HepG2 (cell line): ENCODE data around the gene DDRGK1. TPM values are rescaled to one million over a fixed set of nuclear protein-coding genes. Genes with fewer than 3 reads are reported as not detected.

Source experiments
- FOSL2 ChIP-seq: sonication (generic); formaldehyde crosslinking; IDR thresholded peaks from 2 replicates; pipeline ENCODE4 v1.4.0; 2020; ENCODE audit warnings: missing genetic modification reagents
- KDM1A ChIP-seq: IDR thresholded peaks from 2 replicates; pipeline ENCODE4 v1.6.1; 2016; ENCODE audit warnings: missing compliant biosample characterization
- MXD3 ChIP-seq: IDR thresholded peaks from 2 replicates; pipeline ENCODE4 v1.6.1; 2016; ENCODE audit warnings: mild to moderate bottlenecking, missing biosample characterization, missing genetic modification reagents
- PHF21A ChIP-seq: sonication (generic); formaldehyde crosslinking; IDR thresholded peaks from 2 replicates; pipeline ENCODE4 v1.5.0; 2020; ENCODE audit warnings: mild to moderate bottlenecking, missing genetic modification reagents
- POLR2A ChIP-seq, 2 experiments: IDR thresholded peaks; 2 replicates each; pipeline ENCODE4 v1.6.1; 2011; ENCODE audit warnings: low read depth in 2 of 2, low read length in 2 of 2, mild to moderate bottlenecking in 1 of 2, moderate library complexity in 1 of 2; ENCODE audit not compliant: insufficient read depth in 1 of 2
- SKI ChIP-seq: fragments of 450-650 bp; IDR thresholded peaks from one replicate; pipeline ENCODE4 v1.6.1; 2018; ENCODE audit warnings: mild to moderate bottlenecking; ENCODE audit not compliant: partially characterized antibody
- SSRP1 ChIP-seq: IDR thresholded peaks from 2 replicates; pipeline ENCODE4 v1.6.1; 2016; ENCODE audit warnings: control low read depth
- TAF1 ChIP-seq: sonication (generic); formaldehyde crosslinking; IDR thresholded peaks from 2 replicates; pipeline ENCODE4 v1.4.0; 2020; ENCODE audit warnings: missing genetic modification reagents
- ZNF121 ChIP-seq: sonication (generic); formaldehyde crosslinking; IDR thresholded peaks from 2 replicates; pipeline ENCODE4 v1.5.0; 2020; ENCODE audit warnings: mild to moderate bottlenecking, missing genetic modification reagents
- ZNF350 ChIP-seq: sonication (generic); formaldehyde crosslinking; IDR thresholded peaks from 2 replicates; pipeline ENCODE4 v1.4.0; 2020; ENCODE audit warnings: mild to moderate bottlenecking, low read depth, missing genetic modification reagents, borderline replicate concordance
- ZNF451 ChIP-seq: sonication (generic); formaldehyde crosslinking; IDR thresholded peaks from 2 replicates; pipeline ENCODE4 v1.5.0; 2020; ENCODE audit warnings: mild to moderate bottlenecking, missing genetic modification reagents
- ZNF572 ChIP-seq: sonication (generic); formaldehyde crosslinking; IDR thresholded peaks from 2 replicates; pipeline ENCODE4 v1.5.1; 2020; ENCODE audit warnings: mild to moderate bottlenecking, missing genetic modification reagents
- ZNF589 ChIP-seq: sonication (generic); formaldehyde crosslinking; conservative IDR thresholded peaks from 2 replicates; pipeline ENCODE4 v1.8.0; 2022; ENCODE audit warnings: mild to moderate bottlenecking, moderate library complexity, missing genetic modification reagents
- ZNF614 ChIP-seq: IDR thresholded peaks from 2 replicates; pipeline ENCODE4 v1.6.1; 2018; ENCODE audit warnings: missing biosample characterization, missing genetic modification reagents, inconsistent platforms, borderline replicate concordance
- ZNF629 ChIP-seq: sonication (generic); formaldehyde crosslinking; conservative IDR thresholded peaks from 2 replicates; pipeline ENCODE4 v1.5.0; 2020; ENCODE audit warnings: missing genetic modification reagents
- ZNF747 ChIP-seq: sonication (generic); formaldehyde crosslinking; IDR thresholded peaks from 2 replicates; pipeline ENCODE4 v1.8.1; 2023; ENCODE audit warnings: missing genetic modification reagents, mild to moderate bottlenecking, borderline replicate concordance
- polyA plus RNA-seq, 8 experiments: library from polyadenylated mRNA; depleted of rRNA in 3 of 8; stranded (reverse) in 7 of 8; unstranded in 1 of 8; fragments of >200 nt; fragmentation: Illumina TruSeq in 4 of 8; extraction: Trizol in 4 of 8; gene quantifications; 2 replicates each; pipeline versions ENCODE4 v1.2.1 to v1.2.3, GENCODE V29; 2011 to 2016; ENCODE audit warnings: low read depth in 4 of 8, missing spikeins in 1 of 8, mixed read lengths in 1 of 8; ENCODE audit not compliant: insufficient read depth in 1 of 8
- total RNA-seq, 5 experiments: library from RNA; depleted of rRNA; stranded (reverse); fragments of >200 nt; fragmentation: Illumina TruSeq; extraction: Trizol; gene quantifications; 2 replicates each; pipeline ENCODE4 v1.2.3, GENCODE V29; 2016; ENCODE audit warnings: low read depth in 1 of 5
- TF ChIP-seq, protein P1 (sequence below): sonication (generic); formaldehyde crosslinking; IDR thresholded peaks from 2 replicates; pipeline ENCODE4 v1.8.0; 2022; ENCODE audit warnings: missing genetic modification reagents, mild to moderate bottlenecking, moderate library complexity, borderline replicate concordance
- TF ChIP-seq, protein P2 (sequence below): sonication (generic); formaldehyde crosslinking; IDR thresholded peaks from 2 replicates; pipeline ENCODE4 v1.8.0; 2023; ENCODE audit warnings: mild to moderate bottlenecking, missing genetic modification reagents
- TF ChIP-seq, protein P3 (sequence below): sonication (generic); formaldehyde crosslinking; IDR thresholded peaks from 2 replicates; pipeline ENCODE4 v1.4.0; 2020; ENCODE audit warnings: missing genetic modification reagents
- TF ChIP-seq, protein P4 (sequence below): sonication (generic); IDR thresholded peaks from 2 replicates; pipeline ENCODE4 v1.6.1; 2016; ENCODE audit warnings: low read depth, borderline replicate concordance
- TF ChIP-seq, protein P5 (sequence below): sonication (generic); formaldehyde crosslinking; IDR thresholded peaks from 2 replicates; pipeline ENCODE4 v1.8.1; 2023; ENCODE audit warnings: mild to moderate bottlenecking, missing genetic modification reagents

The DDRGK1 gene
- total and polyA plus RNA-seq, 2 of the 13 experiments (the other 11 are each of a cell fraction or from before 2014, with no cell fraction given): 96.7 to 149 TPM

GRCh38 chr20:3218307-3218988 is 14.0 kb upstream of the DDRGK1 start (continued):
- TF ChIP-seq ZNF589 (CRISPR knock-in tag) (no peak), ZNF614 (CRISPR knock-in tag) (peak; percentile 89; the same call in 1 of the 2 replicates), ZNF121 (CRISPR knock-in tag) (peak; percentile 83), ZNF747 (CRISPR knock-in tag) (peak; percentile 82), SKI (peak; percentile 48), SSRP1 (CRISPR knock-in tag) (peak; percentile 90; the same call in 1 of the 2 replicates), KDM1A (CRISPR knock-in tag) (no peak), POLR2A (IDR thresholded peaks at IDR 0.05; ENCODE audit: insufficient read depth in 1 of 2, low read depth in 2 of 2, low read length in 2 of 2) (peak in 1 of 2 experiments; percentile 58; a peak in 2 of 4 replicates), MXD3 (peak; percentile 33; the same call in 1 of the 2 replicates), ZNF451 (no peak), ZNF350 (CRISPR knock-in tag) (peak; percentile 90), TAF1 (CRISPR knock-in tag) (no peak), ZNF629 (CRISPR knock-in tag) (0 out of 2 replicates have a peak, but pooled peaks have one; percentile 25), PHF21A (CRISPR knock-in tag) (peak; percentile 77; the same call in 1 of the 2 replicates), ZNF572 (CRISPR knock-in tag) (peak; percentile 97), FOSL2 (CRISPR knock-in tag) (peak; percentile 69)
- TF ChIP-seq, protein P1, sequence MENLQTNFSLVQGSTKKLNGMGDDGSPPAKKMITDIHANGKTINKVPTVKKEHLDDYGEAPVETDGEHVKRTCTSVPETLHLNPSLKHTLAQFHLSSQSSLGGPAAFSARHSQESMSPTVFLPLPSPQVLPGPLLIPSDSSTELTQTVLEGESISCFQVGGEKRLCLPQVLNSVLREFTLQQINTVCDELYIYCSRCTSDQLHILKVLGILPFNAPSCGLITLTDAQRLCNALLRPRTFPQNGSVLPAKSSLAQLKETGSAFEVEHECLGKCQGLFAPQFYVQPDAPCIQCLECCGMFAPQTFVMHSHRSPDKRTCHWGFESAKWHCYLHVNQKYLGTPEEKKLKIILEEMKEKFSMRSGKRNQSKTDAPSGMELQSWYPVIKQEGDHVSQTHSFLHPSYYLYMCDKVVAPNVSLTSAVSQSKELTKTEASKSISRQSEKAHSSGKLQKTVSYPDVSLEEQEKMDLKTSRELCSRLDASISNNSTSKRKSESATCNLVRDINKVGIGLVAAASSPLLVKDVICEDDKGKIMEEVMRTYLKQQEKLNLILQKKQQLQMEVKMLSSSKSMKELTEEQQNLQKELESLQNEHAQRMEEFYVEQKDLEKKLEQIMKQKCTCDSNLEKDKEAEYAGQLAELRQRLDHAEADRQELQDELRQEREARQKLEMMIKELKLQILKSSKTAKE (CRISPR knock-in tag): 0 out of 2 replicates have a peak, but pooled peaks have one; percentile 48
- TF ChIP-seq, protein P2, sequence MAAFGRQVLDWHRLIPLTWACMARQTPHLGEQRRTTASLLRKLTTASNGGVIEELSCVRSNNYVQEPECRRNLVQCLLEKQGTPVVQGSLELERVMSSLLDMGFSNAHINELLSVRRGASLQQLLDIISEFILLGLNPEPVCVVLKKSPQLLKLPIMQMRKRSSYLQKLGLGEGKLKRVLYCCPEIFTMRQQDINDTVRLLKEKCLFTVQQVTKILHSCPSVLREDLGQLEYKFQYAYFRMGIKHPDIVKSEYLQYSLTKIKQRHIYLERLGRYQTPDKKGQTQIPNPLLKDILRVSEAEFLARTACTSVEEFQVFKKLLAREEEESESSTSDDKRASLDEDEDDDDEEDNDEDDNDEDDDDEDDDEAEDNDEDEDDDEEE: peak; percentile 96; the same call in 1 of the 2 replicates
- TF ChIP-seq, protein P3, sequence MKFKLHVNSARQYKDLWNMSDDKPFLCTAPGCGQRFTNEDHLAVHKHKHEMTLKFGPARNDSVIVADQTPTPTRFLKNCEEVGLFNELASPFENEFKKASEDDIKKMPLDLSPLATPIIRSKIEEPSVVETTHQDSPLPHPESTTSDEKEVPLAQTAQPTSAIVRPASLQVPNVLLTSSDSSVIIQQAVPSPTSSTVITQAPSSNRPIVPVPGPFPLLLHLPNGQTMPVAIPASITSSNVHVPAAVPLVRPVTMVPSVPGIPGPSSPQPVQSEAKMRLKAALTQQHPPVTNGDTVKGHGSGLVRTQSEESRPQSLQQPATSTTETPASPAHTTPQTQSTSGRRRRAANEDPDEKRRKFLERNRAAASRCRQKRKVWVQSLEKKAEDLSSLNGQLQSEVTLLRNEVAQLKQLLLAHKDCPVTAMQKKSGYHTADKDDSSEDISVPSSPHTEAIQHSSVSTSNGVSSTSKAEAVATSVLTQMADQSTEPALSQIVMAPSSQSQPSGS (CRISPR knock-in tag): peak; percentile 78
- TF ChIP-seq, protein P4, sequence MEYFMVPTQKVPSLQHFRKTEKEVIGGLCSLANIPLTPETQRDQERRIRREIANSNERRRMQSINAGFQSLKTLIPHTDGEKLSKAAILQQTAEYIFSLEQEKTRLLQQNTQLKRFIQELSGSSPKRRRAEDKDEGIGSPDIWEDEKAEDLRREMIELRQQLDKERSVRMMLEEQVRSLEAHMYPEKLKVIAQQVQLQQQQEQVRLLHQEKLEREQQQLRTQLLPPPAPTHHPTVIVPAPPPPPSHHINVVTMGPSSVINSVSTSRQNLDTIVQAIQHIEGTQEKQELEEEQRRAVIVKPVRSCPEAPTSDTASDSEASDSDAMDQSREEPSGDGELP: no peak; the same call in 1 of the 2 replicates
- TF ChIP-seq, protein P5, sequence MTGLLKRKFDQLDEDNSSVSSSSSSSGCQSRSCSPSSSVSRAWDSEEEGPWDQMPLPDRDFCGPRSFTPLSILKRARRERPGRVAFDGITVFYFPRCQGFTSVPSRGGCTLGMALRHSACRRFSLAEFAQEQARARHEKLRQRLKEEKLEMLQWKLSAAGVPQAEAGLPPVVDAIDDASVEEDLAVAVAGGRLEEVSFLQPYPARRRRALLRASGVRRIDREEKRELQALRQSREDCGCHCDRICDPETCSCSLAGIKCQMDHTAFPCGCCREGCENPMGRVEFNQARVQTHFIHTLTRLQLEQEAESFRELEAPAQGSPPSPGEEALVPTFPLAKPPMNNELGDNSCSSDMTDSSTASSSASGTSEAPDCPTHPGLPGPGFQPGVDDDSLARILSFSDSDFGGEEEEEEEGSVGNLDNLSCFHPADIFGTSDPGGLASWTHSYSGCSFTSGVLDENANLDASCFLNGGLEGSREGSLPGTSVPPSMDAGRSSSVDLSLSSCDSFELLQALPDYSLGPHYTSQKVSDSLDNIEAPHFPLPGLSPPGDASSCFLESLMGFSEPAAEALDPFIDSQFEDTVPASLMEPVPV: peak; percentile 95
